H9 (cell line): ENCODE measurements around the gene RIMBP2. TPM values are rescaled to one million over a fixed set of nuclear protein-coding genes. Genes with fewer than 3 reads are reported as not detected.

Experiments
- DNase-seq: peaks from one replicate; pipeline ENCODE4 v3.0.0-alpha.2; 2017
- H2AFZ ChIP-seq: one replicate; pipeline ENCODE4 v1.6.1; 2013; ENCODE audit warnings: mild to moderate bottlenecking, low read length, control low read depth, moderate library complexity
- H2AK5ac ChIP-seq: 2 replicates; pipeline ENCODE4 v1.6.1; 2013; ENCODE audit warnings: low read length, control low read depth, mixed read lengths; ENCODE audit not compliant: insufficient read length
- H2BK120ac ChIP-seq: one replicate; pipeline ENCODE4 v1.6.1; 2013; ENCODE audit warnings: low read depth, mild to moderate bottlenecking, low read length, control low read depth, inconsistent platforms; ENCODE audit not compliant: poor library complexity, severe bottlenecking
- H2BK12ac ChIP-seq: 2 replicates; pipeline ENCODE4 v1.6.1; 2013; ENCODE audit warnings: low read length, control low read depth, mixed read lengths, low read depth; ENCODE audit not compliant: insufficient read length
- H2BK15ac ChIP-seq: 2 replicates; pipeline ENCODE4 v1.6.1; 2013; ENCODE audit warnings: low read depth, low read length, control low read depth
- H2BK20ac ChIP-seq: one replicate; pipeline ENCODE4 v1.6.1; 2013; ENCODE audit warnings: low read depth, mild to moderate bottlenecking, low read length, control low read depth, inconsistent platforms; ENCODE audit not compliant: poor library complexity, severe bottlenecking
- H2BK5ac ChIP-seq: 2 replicates; pipeline ENCODE4 v1.6.1; 2013; ENCODE audit warnings: low read length, control low read depth, mixed read lengths; ENCODE audit not compliant: insufficient read length
- H3K14ac ChIP-seq: 2 replicates; pipeline ENCODE4 v1.6.1; 2013; ENCODE audit warnings: low read length, control low read depth; ENCODE audit not compliant: insufficient read depth
- H3K18ac ChIP-seq: 2 replicates; pipeline ENCODE4 v1.6.1; 2013; ENCODE audit warnings: low read depth, mild to moderate bottlenecking, mixed read lengths, low read length, control low read depth; ENCODE audit not compliant: insufficient read length
- H3K23ac ChIP-seq: 2 replicates; pipeline ENCODE4 v1.6.1; 2013; ENCODE audit warnings: low read length, control low read depth, mixed read lengths, low read depth; ENCODE audit not compliant: insufficient read length
- H3K23me2 ChIP-seq: 2 replicates; pipeline ENCODE4 v1.6.1; 2013; ENCODE audit warnings: low read depth, mild to moderate bottlenecking, mixed read lengths, low read length, control low read depth; ENCODE audit not compliant: insufficient read length, poor library complexity, severe bottlenecking
- H3K27ac ChIP-seq: 2 replicates; pipeline ENCODE4 v1.5.1; 2013; ENCODE audit warnings: low read length, control low read depth, mixed read lengths, low read depth; ENCODE audit not compliant: insufficient read length
- H3K27me3 ChIP-seq: 2 replicates; pipeline ENCODE4 v1.6.1; 2013; ENCODE audit warnings: low read length, control low read depth, inconsistent platforms; ENCODE audit not compliant: insufficient read depth
- H3K4ac ChIP-seq: 2 replicates; pipeline ENCODE4 v1.6.1; 2013; ENCODE audit warnings: low read depth, mild to moderate bottlenecking, control low read depth, inconsistent platforms, low read length, moderate library complexity
- H3K4me1 ChIP-seq: 2 replicates; pipeline ENCODE4 v1.6.1; 2013; ENCODE audit warnings: low read length, control low read depth, inconsistent platforms; ENCODE audit not compliant: insufficient read depth
- H3K4me2 ChIP-seq: 2 replicates; pipeline ENCODE4 v1.6.1; 2013; ENCODE audit warnings: low read length, control low read depth, mixed read lengths; ENCODE audit not compliant: insufficient read length, insufficient read depth
- H3K56ac ChIP-seq: 2 replicates; pipeline ENCODE4 v1.6.1; 2013; ENCODE audit warnings: low read depth, mild to moderate bottlenecking, mixed read lengths, low read length, control low read depth; ENCODE audit not compliant: insufficient read length
- H3K79me1 ChIP-seq: 2 replicates; pipeline ENCODE4 v1.6.1; 2013; ENCODE audit warnings: low read depth, mild to moderate bottlenecking, moderate library complexity, low read length, control low read depth, inconsistent platforms; ENCODE audit not compliant: insufficient read depth, poor library complexity, severe bottlenecking
- H3K79me2 ChIP-seq: 2 replicates; pipeline ENCODE4 v1.6.1; 2013; ENCODE audit warnings: low read length, control low read depth, inconsistent platforms; ENCODE audit not compliant: insufficient read depth
- H3K9ac ChIP-seq: 2 replicates; pipeline ENCODE4 v1.6.1; 2013; ENCODE audit warnings: low read length, control low read depth, mixed read lengths; ENCODE audit not compliant: insufficient read length; ENCODE audit errors: extremely low read depth
- H3K9me3 ChIP-seq: one replicate; pipeline ENCODE4 v1.6.1; 2013; ENCODE audit warnings: low read depth, low read length, inconsistent platforms; ENCODE audit not compliant: control insufficient read depth
- H3T11ph ChIP-seq: one replicate; pipeline ENCODE4 v1.6.1; 2013; ENCODE audit warnings: mild to moderate bottlenecking, low read length, control low read depth, inconsistent platforms
- H4K20me1 ChIP-seq: one replicate; pipeline ENCODE4 v1.6.1; 2013; ENCODE audit not compliant: control insufficient read depth, insufficient read length, insufficient read depth
- H4K5ac ChIP-seq: 2 replicates; pipeline ENCODE4 v1.6.1; 2013; ENCODE audit warnings: low read depth, mild to moderate bottlenecking, mixed read lengths, low read length, control low read depth; ENCODE audit not compliant: insufficient read length
- H4K8ac ChIP-seq: replicated peaks from 2 replicates; pipeline ENCODE4 v1.6.1; 2013; ENCODE audit warnings: low read length, control low read depth, mixed read lengths, low read depth; ENCODE audit not compliant: insufficient read length
- H4K91ac ChIP-seq: 2 replicates; pipeline ENCODE4 v1.6.1; 2013; ENCODE audit warnings: low read depth, mild to moderate bottlenecking, moderate library complexity, mixed read lengths, low read length, control low read depth; ENCODE audit not compliant: insufficient read length
- H3K27ac Mint-ChIP-seq, 3 experiments: 2 replicates in 2 of 3; 3 replicates in 1 of 3; pipeline ENCODE4 v1.8.0; 2020 to 2021; ENCODE audit warnings: mixed read lengths in 3 of 3, mild to moderate bottlenecking in 1 of 3, moderate library complexity in 1 of 3
- H3K27me3 Mint-ChIP-seq: 2 replicates; pipeline ENCODE4 v1.8.0; 2021; ENCODE audit warnings: low read depth, mild to moderate bottlenecking, moderate library complexity, mixed read lengths
- H3K36me3 Mint-ChIP-seq, 3 experiments: 2 replicates in 2 of 3; 3 replicates in 1 of 3; pipeline ENCODE4 v1.8.0; 2020 to 2021; ENCODE audit warnings: low read depth in 3 of 3, mixed read lengths in 3 of 3; ENCODE audit not compliant: insufficient read depth in 1 of 3
- H3K4me1 Mint-ChIP-seq, 2 experiments: 2 replicates each; pipeline ENCODE4 v1.8.0; 2020; ENCODE audit warnings: mixed read lengths in 2 of 2
- H3K4me3 Mint-ChIP-seq, 2 experiments: 2 replicates in 1 of 2; 3 replicates in 1 of 2; pipeline ENCODE4 v1.8.0; 2020 to 2021; ENCODE audit warnings: mild to moderate bottlenecking in 2 of 2, mixed read lengths in 2 of 2, moderate library complexity in 1 of 2
- H3K9me3 Mint-ChIP-seq, 2 experiments: 2 replicates in 1 of 2; 3 replicates in 1 of 2; pipeline ENCODE4 v1.8.0; 2020; ENCODE audit warnings: mild to moderate bottlenecking in 2 of 2, mixed read lengths in 2 of 2, moderate library complexity in 1 of 2
- CTCF ChIP-seq: fragments of 200-600 bp; sonication (generic); conservative IDR thresholded peaks from 3 replicates; pipeline ENCODE4 v1.8.0; 2021; ENCODE audit warnings: antibody characterized with exemption, mild to moderate bottlenecking
- WGBS: extraction: QIAGEN DNeasy Blood & Tissue Kit; methylation state at CpG from one replicate; pipeline ENCODE4 v1.1.7; 2013; ENCODE audit warnings: missing lambda C conversion rate, low lambda C conversion rate, mixed read lengths; ENCODE audit not compliant: insufficient read length; ENCODE audit errors: extremely low coverage; 5-methylcytosine and 5-hydroxymethylcytosine counted together
- total RNA-seq: library from RNA; stranded (reverse); gene quantifications from 2 replicates; pipeline ENCODE4 v1.2.1, GENCODE V29; 2021

The RIMBP2 gene
- total RNA-seq, 1 experiment from 2014 or later = 0.70 TPM

- Histone ChIP-seq H4K5ac (no peak overlapping the region), H3K79me1 (no peaks in the 10 kb centered on the region), H3K9ac (no peak overlapping the region), H3K9me3 (no peaks in the 10 kb centered on the region), H3T11ph (no peak overlapping the region), H2AK5ac (no peak overlapping the region), H3K4ac (no peak overlapping the region), H2BK15ac (no peak overlapping the region), H4K20me1 (no peaks in the 10 kb centered on the region), H2BK120ac (no peak overlapping the region), H2BK12ac (no peak overlapping the region), H2BK5ac (no peak overlapping the region), H3K18ac (no peak overlapping the region), H3K79me2 (no peaks in the 10 kb centered on the region), H3K27me3 (no peaks in the 10 kb centered on the region), H4K91ac (no peak overlapping the region), H3K14ac (no peak overlapping the region), H3K23me2 (no peaks in the 10 kb centered on the region), H3K27ac (no peak overlapping the region), H3K4me1 (no peaks in the 10 kb centered on the region), H4K8ac (no peak overlapping the region), H3K23ac (no peak overlapping the region), H2AFZ (no peak overlapping the region), H2BK20ac (no peak overlapping the region), H3K56ac (no peak overlapping the region), H3K4me2 (no peak overlapping the region)
- DNase-seq = peak; percentile 30
- Mint-ChIP-seq H3K27ac (no peak overlapping the region), H3K4me3 (no peak overlapping the region), H3K36me3 (no peaks in the 10 kb centered on the region; a peak in 1 of 7 replicates), H3K27me3 (peaks cover 7% of the 10 kb centered on the region), H3K4me1 (peaks cover 3 to 11% of the 10 kb centered on the region in 2 experiments; a peak in 3 of 4 replicates), H3K9me3 (peaks cover 0 to 3% of the 10 kb centered on the region in 2 experiments; a peak in 1 of 5 replicates)
- no peak for TF ChIP-seq CTCF
- WGBS = no CpG with 5 or more reads among the region's 18 CpGs
Measured at GRCh38 chr12:130504110-130504839, 211.8 kb downstream of the RIMBP2 start.
